GM12878 (cell line): ENCODE results near the gene RSPH1. TPM values are rescaled to one million over a fixed set of nuclear protein-coding genes. Genes with fewer than 3 reads are reported as not detected.

Experiments
- ATAC-seq: fragments of 200-7000 bp; cut with Tn5 transposase; 3 replicates; pipeline ENCODE4 v1.9.1; 2020; ENCODE audit warnings: mild to moderate bottlenecking, moderate library complexity
- BruUV-seq: library from RNA; stranded (reverse); fragments of 400-500 nt; replicated peaks from 2 replicates; lab custom pipeline; 2021; lab: Mats Ljungman, UMichigan
- CTCF ChIA-PET: fragments of 300-600 bp; sonication (Branson Sonifier 250); formaldehyde crosslinking; extraction: SDS; loops from one replicate; lab custom pipeline; 2021; ENCODE audit warnings: inconsistent platforms; lab: Yijun Ruan, JAX
- POLR2A ChIA-PET: fragments of 350-600 bp; formaldehyde crosslinking; extraction: SDS; loops from one replicate; lab custom pipeline; 2021; ENCODE audit warnings: inconsistent platforms; lab: Charles Lee
- RAD21 ChIA-PET: fragments of 300-600 bp; sonication (Branson Sonifier 250); formaldehyde crosslinking; loops from one replicate; lab custom pipeline; 2023; ENCODE audit warnings: antibody characterized with exemption; ENCODE audit not compliant: unreplicated experiment; lab: Charles Lee
- SMC1A ChIA-PET: fragments of 300-600 bp; sonication (Branson Sonifier 250); formaldehyde crosslinking; loops from one replicate; lab custom pipeline; 2023; ENCODE audit not compliant: unreplicated experiment, uncharacterized antibody; lab: Charles Lee
- DNase-seq: peaks from one replicate; pipeline ENCODE4 v3.0.0-alpha.2; 2011; ENCODE audit warnings: low read depth, low spot score
- FAIRE-seq: peaks from 3 replicates; lab custom pipeline; 2011; peaks lifted over from hg19 to GRCh38; lab: Jason Lieb, UNC
- H2AFZ ChIP-seq: 2 replicates; pipeline ENCODE4 v1.6.0; 2011; ENCODE audit warnings: low read depth, low read length, control low read depth; ENCODE audit not compliant: control insufficient read depth
- H3K27ac ChIP-seq: 2 replicates; pipeline ENCODE4 v1.5.1; 2011; ENCODE audit warnings: control low read depth; ENCODE audit not compliant: control insufficient read depth, insufficient read depth
- H3K27me3 ChIP-seq, 2 experiments: replicated peaks in 1 of 2; 2 replicates each; pipeline versions ENCODE4 v1.6.0 to v1.6.1; 2011; ENCODE audit warnings: low read length in 1 of 2; ENCODE audit not compliant: control insufficient read depth in 2 of 2, insufficient read depth in 2 of 2
- H3K36me3 ChIP-seq, 2 experiments: 2 replicates each; pipeline ENCODE4 v1.5.1; 2011; ENCODE audit warnings: low read length in 1 of 2; ENCODE audit not compliant: control insufficient read depth in 2 of 2, insufficient read depth in 2 of 2
- H3K4me1 ChIP-seq: 2 replicates; pipeline ENCODE4 v1.6.1; 2011; ENCODE audit warnings: mild to moderate bottlenecking, low read length, moderate library complexity, mixed read lengths; ENCODE audit not compliant: control insufficient read depth, insufficient read depth
- H3K4me2 ChIP-seq: 2 replicates; pipeline ENCODE4 v1.6.0; 2011; ENCODE audit warnings: control low read depth; ENCODE audit not compliant: control insufficient read depth, insufficient read depth
- H3K4me3 ChIP-seq: fragments of 200-600 bp; sonication (generic); 2 replicates; pipeline ENCODE4 v1.5.1; 2016
- H3K79me2 ChIP-seq: 2 replicates; pipeline ENCODE4 v1.6.0; 2011; ENCODE audit warnings: low read length; ENCODE audit not compliant: control insufficient read depth, insufficient read depth
- H3K9ac ChIP-seq: 2 replicates; pipeline ENCODE4 v1.8.0; 2011; ENCODE audit warnings: low read length, control low read depth, mixed read lengths; ENCODE audit not compliant: control insufficient read depth, insufficient read depth
- H3K9me3 ChIP-seq: replicated peaks from 3 replicates; pipeline ENCODE4 v1.5.1; 2011; ENCODE audit warnings: mild to moderate bottlenecking, low read length; ENCODE audit not compliant: control insufficient read depth, insufficient read depth
- H4K20me1 ChIP-seq: 2 replicates; pipeline ENCODE4 v1.6.0; 2011; ENCODE audit not compliant: control insufficient read depth, insufficient read depth
- BCL3 ChIP-seq: IDR thresholded peaks from 2 replicates; pipeline ENCODE4 v1.6.1; 2011; ENCODE audit warnings: borderline replicate concordance, low read depth, mild to moderate bottlenecking, moderate library complexity, low read length; ENCODE audit not compliant: insufficient read depth, poor library complexity, severe bottlenecking
- CREB1 ChIP-seq: IDR thresholded peaks from 2 replicates; pipeline ENCODE4 v1.6.1; 2012; ENCODE audit warnings: low read depth, mild to moderate bottlenecking, inconsistent platforms
- SMAD5 ChIP-seq: IDR thresholded peaks from 2 replicates; pipeline ENCODE4 v1.6.1; 2016; ENCODE audit warnings: antibody characterized with exemption, low read depth
- SRF ChIP-seq, 2 experiments: IDR thresholded peaks; 2 replicates each; pipeline ENCODE4 v1.6.1; 2011; ENCODE audit warnings: low read depth in 2 of 2, low read length in 2 of 2, mild to moderate bottlenecking in 1 of 2, moderate library complexity in 1 of 2
- WGBS: methylation state at CpG from one replicate; pipeline ENCODE4 v1.1.6; 2016; ENCODE audit warnings: low lambda C conversion rate; ENCODE audit not compliant: insufficient replicate concordance, insufficient coverage; ENCODE audit errors: missing lambda C conversion rate; 5-methylcytosine and 5-hydroxymethylcytosine counted together
- in situ Hi-C: fragments of 300-500 bp; cut with MboI; formaldehyde crosslinking; loops from 9 replicates; pipeline ENCODE4 v1.14.3; 2018; ENCODE audit warnings: mixed read lengths
- intact Hi-C: fragments of 100-400 bp; cut with micrococcal nuclease; formaldehyde crosslinking; loops from one replicate; pipeline ENCODE4 v1.14.2; 2022; ENCODE audit not compliant: unreplicated experiment
- polyA plus RNA-seq, 11 experiments: library from polyadenylated mRNA; depleted of rRNA in 4 of 11; unstranded in 6 of 11; stranded (reverse) in 5 of 11; fragments of >200 nt; fragmentation: Nextera tagmentation in 4 of 11; fragmentation: Illumina TruSeq in 1 of 11; extraction: Ambion mirVana in 4 of 11; extraction: Trizol in 1 of 11; gene quantifications; 1 replicate in 1 of 11; 2 replicates in 10 of 11; pipeline versions ENCODE4 v1.2.1 to v1.2.3, GENCODE V29; 2011 to 2016; ENCODE audit warnings: inconsistent platforms in 2 of 11, missing spikeins in 2 of 11, low read depth in 1 of 11
- total RNA-seq, 4 experiments: library from RNA; depleted of rRNA in 3 of 4; stranded (reverse); fragments of >200 nt in 3 of 4; fragmentation: Illumina TruSeq in 1 of 4; extraction: Trizol in 1 of 4; gene quantifications; 2 replicates each; pipeline versions ENCODE4 v1.2.1 to v1.2.3, GENCODE V29; 2013 to 2021
- TF ChIP-seq, protein P1 (sequence below): fragments of 450-650 bp; IDR thresholded peaks from 2 replicates; pipeline ENCODE4 v1.6.1; 2016; ENCODE audit warnings: mild to moderate bottlenecking
- TF ChIP-seq, protein P2 (sequence below): fragments of 450-650 bp; IDR thresholded peaks from 2 replicates; pipeline ENCODE4 v1.6.1; 2014; ENCODE audit warnings: mild to moderate bottlenecking

Gene RSPH1
- total and polyA plus RNA-seq, 10 of the 15 experiments (the other 5 are each of a cell fraction or from before 2014, with no cell fraction given) = 0.11 to 1.4 (median 0.38) TPM

DNA sequence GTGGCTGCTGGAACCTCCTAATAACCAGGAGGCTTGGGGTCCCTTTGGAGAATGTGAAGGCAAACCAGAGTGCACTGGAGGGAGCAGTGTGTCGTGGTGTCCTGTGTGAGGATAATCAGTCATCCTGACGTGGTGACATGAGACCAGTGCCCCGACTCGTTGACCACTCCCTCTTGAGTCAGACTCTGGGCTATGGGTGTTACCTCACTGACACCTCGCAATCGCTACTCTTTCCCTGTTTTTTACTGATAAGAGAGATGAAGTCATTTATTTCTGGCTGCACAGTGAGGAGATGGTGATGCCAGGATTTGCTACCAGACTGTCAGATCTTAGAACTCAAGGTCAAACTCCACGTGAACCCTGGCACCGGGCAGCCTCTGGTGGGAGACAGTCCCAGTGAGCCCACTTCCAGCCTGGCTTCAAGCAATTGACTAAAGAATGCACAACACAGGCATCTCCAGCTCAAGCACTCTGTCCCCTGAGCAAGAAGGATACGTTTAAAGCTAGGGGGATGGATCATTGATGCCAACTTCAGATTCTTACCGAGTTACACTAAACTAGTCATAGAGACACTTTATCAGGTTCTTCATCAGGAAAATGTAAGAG lies 62.0 kb downstream of the RSPH1 start:
- Histone ChIP-seq H3K79me2 (no peaks in the 10 kb centered on the region), H3K27ac (no peak overlapping the region), H2AFZ (no peak overlapping the region), H3K4me2 (no peak overlapping the region), H3K27me3 (no peaks in the 10 kb centered on the region), H3K4me3 (no peak overlapping the region), H4K20me1 (no peaks in the 10 kb centered on the region), H3K4me1 (no peaks in the 10 kb centered on the region), H3K9me3 (peaks cover 6% of the 10 kb centered on the region), H3K9ac (no peak overlapping the region), H3K36me3 (no peaks in the 10 kb centered on the region)
- intact Hi-C loops (no loop called here), in situ Hi-C loops (no loop called here)
- RAD21 ChIA-PET = no interaction called here
- POLR2A ChIA-PET = no interaction called here
- TF ChIP-seq SRF (IDR thresholded peaks at IDR 0.05; ENCODE audit: low read depth in 2 of 2, low read length in 2 of 2) (no peak), BCL3 (peak; percentile 32)
- SMC1A ChIA-PET = interaction anchor here (1.0 to 8.6 kb wide), 2 partner anchors 10 to 123 kb away, joined by 3 to 68 read pairs; no protein-coding TSS in a partner anchor
- CTCF ChIA-PET = interaction anchor here (1.4 kb wide), 1 partner anchor 102 kb away, joined by 3 read pairs; no protein-coding TSS in a partner anchor
- no peak for ATAC-seq
- WGBS = 45% methylated on average over 10 of the region's 10 CpGs
- no TSS peak for BruUV-seq
- FAIRE-seq = no peak
- no peak for DNase-seq

- RAD21 ChIA-PET = interaction anchor here (0.7 to 1.1 kb wide), 2 partner anchors 10 to 12 kb away, joined by 3 to 6 read pairs; no protein-coding TSS in a partner anchor
- no TSS peak for BruUV-seq
- intact Hi-C loops = no loop called here
- peaks cover 6% of the 10 kb centered on the region for H3K9me3 ChIP-seq
- H3K9ac ChIP-seq = no peak overlapping the region
- SMC1A ChIA-PET = interaction anchor here (0.8 to 8.6 kb wide), 3 partner anchors 9 to 116 kb away, joined by 3 to 68 read pairs (median 3); no protein-coding TSS in a partner anchor
- TF ChIP-seq, protein P1, sequence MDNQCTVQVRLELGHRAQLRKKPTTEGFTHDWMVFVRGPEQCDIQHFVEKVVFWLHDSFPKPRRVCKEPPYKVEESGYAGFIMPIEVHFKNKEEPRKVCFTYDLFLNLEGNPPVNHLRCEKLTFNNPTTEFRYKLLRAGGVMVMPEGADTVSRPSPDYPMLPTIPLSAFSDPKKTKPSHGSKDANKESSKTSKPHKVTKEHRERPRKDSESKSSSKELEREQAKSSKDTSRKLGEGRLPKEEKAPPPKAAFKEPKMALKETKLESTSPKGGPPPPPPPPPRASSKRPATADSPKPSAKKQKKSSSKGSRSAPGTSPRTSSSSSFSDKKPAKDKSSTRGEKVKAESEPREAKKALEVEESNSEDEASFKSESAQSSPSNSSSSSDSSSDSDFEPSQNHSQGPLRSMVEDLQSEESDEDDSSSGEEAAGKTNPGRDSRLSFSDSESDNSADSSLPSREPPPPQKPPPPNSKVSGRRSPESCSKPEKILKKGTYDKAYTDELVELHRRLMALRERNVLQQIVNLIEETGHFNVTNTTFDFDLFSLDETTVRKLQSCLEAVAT = no peak
- TF ChIP-seq SMAD5 (no peak), CREB1 (no peak)
- TF ChIP-seq, protein P2, sequence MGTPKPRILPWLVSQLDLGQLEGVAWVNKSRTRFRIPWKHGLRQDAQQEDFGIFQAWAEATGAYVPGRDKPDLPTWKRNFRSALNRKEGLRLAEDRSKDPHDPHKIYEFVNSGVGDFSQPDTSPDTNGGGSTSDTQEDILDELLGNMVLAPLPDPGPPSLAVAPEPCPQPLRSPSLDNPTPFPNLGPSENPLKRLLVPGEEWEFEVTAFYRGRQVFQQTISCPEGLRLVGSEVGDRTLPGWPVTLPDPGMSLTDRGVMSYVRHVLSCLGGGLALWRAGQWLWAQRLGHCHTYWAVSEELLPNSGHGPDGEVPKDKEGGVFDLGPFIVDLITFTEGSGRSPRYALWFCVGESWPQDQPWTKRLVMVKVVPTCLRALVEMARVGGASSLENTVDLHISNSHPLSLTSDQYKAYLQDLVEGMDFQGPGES = no peak
- POLR2A ChIA-PET = interaction anchor here (1.1 kb wide), 1 partner anchor 8 kb away, joined by 7 read pairs; no protein-coding TSS in a partner anchor
- FAIRE-seq (no peak), ATAC-seq (no peak), DNase-seq (no peak)
- H3K4me2 ChIP-seq = no peak overlapping the region
- H4K20me1 ChIP-seq = no peaks in the 10 kb centered on the region
- no peak overlapping the region for H2AFZ ChIP-seq
- no peaks in the 10 kb centered on the region for H3K36me3 ChIP-seq
- no peaks in the 10 kb centered on the region for H3K79me2 ChIP-seq
- CTCF ChIA-PET = interaction anchor here (1.0 to 1.5 kb wide), 5 partner anchors 10 to 103 kb away, joined by 3 to 9 read pairs (median 4); no protein-coding TSS in a partner anchor
- H3K27ac ChIP-seq = no peak overlapping the region
- in situ Hi-C loops = no loop called here
- no peaks in the 10 kb centered on the region for H3K4me1 ChIP-seq
- H3K27me3 ChIP-seq = no peaks in the 10 kb centered on the region
- H3K4me3 ChIP-seq = no peak overlapping the region
- WGBS = 28% methylated on average over 1 of the region's 1 CpG
Observed at GRCh38 chr21:42432695-42433094, 63.3 kb downstream of the RSPH1 start.
